Stimulated activated CD8-positive, alpha-beta memory T cell treated with anti-CD3 and anti-CD28 coated beads, Interleukin-15, amount 100 ng/mL, for 1 hour (primary cell): ENCODE data around the gene SNAPC2.

Experiments used
- DNase-seq: peaks from one replicate; pipeline ENCODE4 v3.0.0-alpha.2; 2020; ENCODE audit warnings: low read depth

Gene SNAPC2

GRCh38 chr19:7919610-7920518, at the start of gene SNAPC2:
TSS of gene SNAPC2 (plus strand) at chr19:7920338. CDS start at chr19:7920367, 29 bp downstream.
- peak; percentile 92 for DNase-seq

GRCh38 chr19:7870571-7871436, 49.3 kb upstream of the SNAPC2 start:
- no peak for DNase-seq

- peak; percentile 58 for DNase-seq
These were observed 48.5 kb upstream of the SNAPC2 start for GRCh38 chr19:7871437-7872305.

- no peak for DNase-seq
These were observed 47.6 kb upstream of the SNAPC2 start for GRCh38 chr19:7872306-7873204.

GRCh38 chr19:7873304-7874075, 46.6 kb upstream of the SNAPC2 start:
- DNase-seq, result no peak

GRCh38 chr19:7874076-7874896, 45.9 kb upstream of the SNAPC2 start, which contains the start of gene PRR36:
TSS of gene PRR36 (minus strand) at chr19:7874390. CDS start at chr19:7873689, 701 bp downstream.
- DNase-seq, result no peak

- DNase-seq, result no peak
These were observed 45.3 kb upstream of the SNAPC2 start for GRCh38 chr19:7874897-7875273.

- DNase-seq, result no peak
These were observed 42.8 kb upstream of the SNAPC2 start for GRCh38 chr19:7877249-7877836.

- DNase-seq, result no peak
These were observed 40.9 kb upstream of the SNAPC2 start for GRCh38 chr19:7879111-7879807.

GRCh38 chr19:7879836-7880235, 40.3 kb upstream of the SNAPC2 start:
- DNase-seq, result no peak

- no peak for DNase-seq
These were observed 38.2 kb upstream of the SNAPC2 start for GRCh38 chr19:7881910-7882309.

- DNase-seq, result no peak
These were observed 37.0 kb upstream of the SNAPC2 start for GRCh38 chr19:7883105-7883504.

- DNase-seq, result no peak
These were observed 36.2 kb upstream of the SNAPC2 start for GRCh38 chr19:7883796-7884570.

GRCh38 chr19:7885818-7886217, 34.3 kb upstream of the SNAPC2 start:
- no peak for DNase-seq

GRCh38 chr19:7887408-7888144, 32.6 kb upstream of the SNAPC2 start:
- no peak for DNase-seq

GRCh38 chr19:7888145-7888825, 31.9 kb upstream of the SNAPC2 start, which contains the start of gene LRRC8E:
TSS of gene LRRC8E (plus strand) at chr19:7888510. CDS start at chr19:7895604, 7,094 bp downstream.
- DNase-seq, result no peak
